Urinary bladder (tissue), 4 donors: ENCODE measurements around the gene EEF2KMT. TPM values are rescaled to one million over a fixed set of nuclear protein-coding genes. Genes with fewer than 3 reads are reported as not detected.
A peak's percentile ranks its signal among the peaks of the same experiment; 100 is the strongest.
"Not testable (repeated sequence)": the region's sequence is repeated elsewhere in the genome, so short reads cannot be mapped to it uniquely, and the experiment has no call there.

Experiments
- DNase-seq: peaks from one replicate; pipeline ENCODE4 v3.0.0-alpha.2; 2015; ENCODE audit errors: extremely low spot score
- H3K27ac ChIP-seq: one replicate; pipeline ENCODE4 v1.5.1; 2013; ENCODE audit warnings: low read depth, mild to moderate bottlenecking, moderate library complexity
- H3K36me3 ChIP-seq: one replicate; pipeline ENCODE4 v1.6.1; 2013; ENCODE audit warnings: mild to moderate bottlenecking, moderate library complexity; ENCODE audit not compliant: insufficient read depth
- H3K4me1 ChIP-seq: one replicate; pipeline ENCODE4 v1.6.1; 2013; ENCODE audit warnings: mild to moderate bottlenecking, moderate library complexity; ENCODE audit not compliant: insufficient read depth
- H3K4me3 ChIP-seq: one replicate; pipeline ENCODE4 v1.5.1; 2013; ENCODE audit warnings: low read depth, low read length
- WGBS: extraction: QIAGEN DNeasy Blood & Tissue Kit; methylation state at CpG from one replicate; pipeline ENCODE4 v1.1.7; 2013; 5-methylcytosine and 5-hydroxymethylcytosine counted together
- polyA plus RNA-seq: library from polyadenylated mRNA; stranded (reverse); fragments of 200-250 nt; gene quantifications from one replicate; pipeline ENCODE4 v1.2.3, GENCODE V29; 2013
- total RNA-seq: library from RNA; depleted of rRNA; stranded (reverse); fragments of >200 nt; gene quantifications from one replicate; pipeline ENCODE4 v1.2.3, GENCODE V29; 2014
- donor health status: healthy with polysubstance abuse.
- donor health status: healthy.

The EEF2KMT gene
- total and polyA plus RNA-seq, 2 donors: 4.6 to 11.2 TPM

- not testable (repeated sequence) for H3K4me1 ChIP-seq, H3K36me3 ChIP-seq, H3K27ac ChIP-seq, H3K4me3 ChIP-seq, DNase-seq
- 44% methylated on average over 4 of the region's 5 CpGs for WGBS
Measured at GRCh38 chr16:5105039-5105438, 7.4 kb upstream of the EEF2KMT start.

- DNase-seq, H3K4me3 ChIP-seq, H3K36me3 ChIP-seq, H3K27ac ChIP-seq, H3K4me1 ChIP-seq: not testable (repeated sequence)
- WGBS: 81% methylated on average over 12 of the region's 12 CpGs
Measured at GRCh38 chr16:5103296-5104032, 5.9 kb upstream of the EEF2KMT start.

GRCh38 chr16:5099174-5099573 lies 1.6 kb upstream of the EEF2KMT start:
- H3K27ac ChIP-seq, H3K4me3 ChIP-seq, H3K4me1 ChIP-seq, DNase-seq, H3K36me3 ChIP-seq: not testable (repeated sequence)
- 6% methylated on average over 4 of the region's 4 CpGs for WGBS

GRCh38 chr16:5098221-5099159 lies 895 bp upstream of the EEF2KMT start:
- H3K4me3 ChIP-seq: peak overlapping the region; percentile 51
- DNase-seq: peak; percentile 39
- not testable (repeated sequence) for H3K36me3 ChIP-seq, H3K4me1 ChIP-seq
- 1% methylated on average over 55 of the region's 67 CpGs for WGBS
- H3K27ac ChIP-seq: peak overlapping the region; percentile 80

GRCh38 chr16:5097061-5097469 lies 530 bp downstream of the EEF2KMT start:
- DNase-seq: not testable (repeated sequence)

GRCh38 chr16:5096437-5097060 lies 1.0 kb downstream of the EEF2KMT start:
- 23% methylated on average over 7 of the region's 7 CpGs for WGBS
- not testable (repeated sequence) for H3K4me3 ChIP-seq, H3K36me3 ChIP-seq, H3K27ac ChIP-seq, DNase-seq, H3K4me1 ChIP-seq

More at GRCh38 chr16:5097061-5097469, 530 bp downstream of the EEF2KMT start:
- H3K36me3 ChIP-seq, H3K27ac ChIP-seq, H3K4me1 ChIP-seq: not testable (repeated sequence)
- peak overlapping the region; percentile 67 for H3K4me3 ChIP-seq
- WGBS: under 1% methylated on average over 23 of the region's 23 CpGs

- not testable (repeated sequence) for H3K36me3 ChIP-seq, H3K4me3 ChIP-seq, DNase-seq, H3K27ac ChIP-seq, H3K4me1 ChIP-seq
- 64% methylated on average over 11 of the region's 11 CpGs for WGBS
Measured at GRCh38 chr16:5095145-5095830, 2.3 kb downstream of the EEF2KMT start.

GRCh38 chr16:5093746-5094145 lies 3.8 kb downstream of the EEF2KMT start:
- not testable (repeated sequence) for DNase-seq, H3K27ac ChIP-seq, H3K4me3 ChIP-seq, H3K4me1 ChIP-seq, H3K36me3 ChIP-seq
- 78% methylated on average over 11 of the region's 11 CpGs for WGBS

GRCh38 chr16:5093081-5093480 lies 4.5 kb downstream of the EEF2KMT start:
- H3K4me3 ChIP-seq, H3K36me3 ChIP-seq, H3K27ac ChIP-seq, DNase-seq, H3K4me1 ChIP-seq: not testable (repeated sequence)
- 87% methylated on average over 9 of the region's 9 CpGs for WGBS

GRCh38 chr16:5090592-5090991 lies 7.0 kb downstream of the EEF2KMT start:
- H3K27ac ChIP-seq, H3K36me3 ChIP-seq, DNase-seq, H3K4me1 ChIP-seq, H3K4me3 ChIP-seq: not testable (repeated sequence)
- 91% methylated on average over 9 of the region's 9 CpGs for WGBS

GRCh38 chr16:5089911-5090555 lies 7.6 kb downstream of the EEF2KMT start:
- WGBS: 91% methylated on average over 26 of the region's 26 CpGs
- H3K27ac ChIP-seq, DNase-seq, H3K4me3 ChIP-seq, H3K4me1 ChIP-seq, H3K36me3 ChIP-seq: not testable (repeated sequence)

- WGBS: 89% methylated on average over 17 of the region's 17 CpGs
- not testable (repeated sequence) for DNase-seq, H3K27ac ChIP-seq, H3K4me1 ChIP-seq, H3K4me3 ChIP-seq, H3K36me3 ChIP-seq
Measured at GRCh38 chr16:5088936-5089335, 8.7 kb downstream of the EEF2KMT start.
